Activated CD8-positive, alpha-beta memory T cell treated with anti-CD3 and anti-CD28 coated beads, Interleukin-2, amount 10 ng/mL, durations not matched to agents 7 days and 5 days (primary cell): ENCODE results near the gene ARRDC1. TPM values are rescaled to one million over a fixed set of nuclear protein-coding genes. Genes with fewer than 3 reads are reported as not detected.

Experiments used
- ATAC-seq: fragments of 150-1000 bp; cut with Tn5 transposase; one replicate; pipeline ENCODE4 v1.10.0; 2021; ENCODE audit warnings: moderate library complexity
- CTCF ChIA-PET: fragments of 350-600 bp; sonication (Branson Sonifier 250); formaldehyde crosslinking; loops from one replicate; lab custom pipeline; 2021; ENCODE audit warnings: antibody characterized with exemption; lab: Charles Lee
- DNase-seq: peaks from one replicate; pipeline ENCODE4 v3.0.0-alpha.2; 2020
- H3K27ac Mint-ChIP-seq: one replicate; pipeline ENCODE4 v1.8.0; 2021; ENCODE audit warnings: mild to moderate bottlenecking, mixed read lengths
- H3K27me3 Mint-ChIP-seq: one replicate; pipeline ENCODE4 v1.8.0; 2021; ENCODE audit warnings: mixed read lengths
- H3K36me3 Mint-ChIP-seq: one replicate; pipeline ENCODE4 v1.8.0; 2021; ENCODE audit warnings: mild to moderate bottlenecking, mixed read lengths
- H3K4me1 Mint-ChIP-seq: one replicate; pipeline ENCODE4 v1.8.0; 2021; ENCODE audit warnings: mixed read lengths
- H3K4me3 Mint-ChIP-seq: one replicate; pipeline ENCODE4 v1.8.0; 2021; ENCODE audit warnings: mild to moderate bottlenecking, moderate library complexity, mixed read lengths
- H3K9me3 Mint-ChIP-seq: one replicate; pipeline ENCODE4 v1.8.0; 2022; ENCODE audit warnings: low read depth, mixed read lengths
- total RNA-seq, 2 experiments: library from RNA; stranded (reverse); gene quantifications; one replicate each; pipeline ENCODE4 v1.2.3, GENCODE V29; 2021

The ARRDC1 gene
- total RNA-seq, 2 experiments from 2014 or later: 49.0 to 50.1 TPM

- CTCF ChIA-PET: interaction anchor here (1.1 to 1.4 kb wide), 2 partner anchors 11 to 22 kb away, joined by 3 read pairs; partner anchors contain the start of gene EHMT1
- no peaks in the 10 kb centered on the region for H3K9me3 Mint-ChIP-seq
- no peak for DNase-seq
Measured at GRCh38 chr9:137607141-137607857, 1.8 kb downstream of the ARRDC1 start.

GRCh38 chr9:137610944-137611343 is 5.5 kb downstream of the ARRDC1 start:
- no peaks in the 10 kb centered on the region for H3K9me3 Mint-ChIP-seq
- peaks cover 3% of the 10 kb centered on the region for H3K36me3 Mint-ChIP-seq
- CTCF ChIA-PET: no interaction called here
- H3K27ac Mint-ChIP-seq: no peak overlapping the region
- ATAC-seq (no peak), DNase-seq (no peak)
- peaks cover 27% of the 10 kb centered on the region for H3K4me1 Mint-ChIP-seq
- H3K4me3 Mint-ChIP-seq: no peak overlapping the region
- no peaks in the 10 kb centered on the region for H3K27me3 Mint-ChIP-seq

More at GRCh38 chr9:137607141-137607857, 1.8 kb downstream of the ARRDC1 start:
- Mint-ChIP-seq H3K36me3 (no peaks in the 10 kb centered on the region), H3K27me3 (no peaks in the 10 kb centered on the region), H3K4me1 (peaks cover 31% of the 10 kb centered on the region), H3K27ac (no peak overlapping the region), H3K4me3 (peak overlapping the region; percentile 73)
- ATAC-seq: no peak

GRCh38 chr9:137611623-137612609 is 6.4 kb downstream of the ARRDC1 start:
- no peaks in the 10 kb centered on the region for H3K27me3 Mint-ChIP-seq
- H3K4me3 Mint-ChIP-seq: no peak overlapping the region
- H3K9me3 Mint-ChIP-seq: no peaks in the 10 kb centered on the region
- DNase-seq (no peak), ATAC-seq (peak; percentile 45)
- H3K36me3 Mint-ChIP-seq: peaks cover 3% of the 10 kb centered on the region
- peaks cover 24% of the 10 kb centered on the region for H3K4me1 Mint-ChIP-seq
- peak overlapping the region; percentile 28 for H3K27ac Mint-ChIP-seq
- CTCF ChIA-PET: no interaction called here

- Mint-ChIP-seq H3K4me1 (peaks cover 23% of the 10 kb centered on the region), H3K36me3 (peaks cover 6% of the 10 kb centered on the region), H3K4me3 (no peak overlapping the region), H3K27ac (no peak overlapping the region), H3K27me3 (no peaks in the 10 kb centered on the region), H3K9me3 (no peaks in the 10 kb centered on the region)
- DNase-seq: no peak
- CTCF ChIA-PET: no interaction called here
- no peak for ATAC-seq
Measured at GRCh38 chr9:137612741-137613142, 7.3 kb downstream of the ARRDC1 start.

GRCh38 chr9:137613259-137613658 is 7.8 kb downstream of the ARRDC1 start:
- no peaks in the 10 kb centered on the region for H3K9me3 Mint-ChIP-seq
- no peak overlapping the region for H3K4me3 Mint-ChIP-seq
- H3K4me1 Mint-ChIP-seq: peaks cover 26% of the 10 kb centered on the region
- peaks cover 6% of the 10 kb centered on the region for H3K36me3 Mint-ChIP-seq
- H3K27me3 Mint-ChIP-seq: no peaks in the 10 kb centered on the region
- no peak overlapping the region for H3K27ac Mint-ChIP-seq
- ATAC-seq: no peak
- no peak for DNase-seq
- CTCF ChIA-PET: no interaction called here

- CTCF ChIA-PET: no interaction called here
- H3K36me3 Mint-ChIP-seq: peaks cover 6% of the 10 kb centered on the region
- DNase-seq: no peak
- H3K27me3 Mint-ChIP-seq: no peaks in the 10 kb centered on the region
- no peak for ATAC-seq
- peaks cover 25% of the 10 kb centered on the region for H3K4me1 Mint-ChIP-seq
- no peak overlapping the region for H3K27ac Mint-ChIP-seq
- H3K4me3 Mint-ChIP-seq: no peak overlapping the region
- H3K9me3 Mint-ChIP-seq: no peaks in the 10 kb centered on the region
Measured at GRCh38 chr9:137613738-137614523, 8.4 kb downstream of the ARRDC1 start.

GRCh38 chr9:137614631-137615386 is 9.3 kb downstream of the ARRDC1 start:
- no peak for ATAC-seq
- no peak for DNase-seq
- Mint-ChIP-seq H3K4me1 (peaks cover 27% of the 10 kb centered on the region), H3K36me3 (peaks cover 11% of the 10 kb centered on the region), H3K4me3 (no peak overlapping the region), H3K9me3 (no peaks in the 10 kb centered on the region), H3K27ac (no peak overlapping the region), H3K27me3 (no peaks in the 10 kb centered on the region)
- CTCF ChIA-PET: no interaction called here

- CTCF ChIA-PET: no interaction called here
- Mint-ChIP-seq H3K27ac (no peak overlapping the region), H3K27me3 (no peaks in the 10 kb centered on the region), H3K4me1 (peaks cover 33% of the 10 kb centered on the region), H3K36me3 (peaks cover 11% of the 10 kb centered on the region), H3K4me3 (no peak overlapping the region), H3K9me3 (no peaks in the 10 kb centered on the region)
- DNase-seq: no peak
- ATAC-seq: no peak
Measured at GRCh38 chr9:137615387-137615871, 9.9 kb downstream of the ARRDC1 start.

GRCh38 chr9:137618105-137619067 is 12.9 kb downstream of the ARRDC1 start, which contains the start of gene EHMT1:
EHMT1 (plus strand) TSS chr9:137619005; CDS start chr9:137619029, 24 bp downstream.
- H3K4me3 Mint-ChIP-seq: peak within 1 kb of the TSS; percentile 84
- ATAC-seq (peak; percentile 88), DNase-seq (peak; percentile 91)
- no peaks in the 10 kb centered on the region for H3K27me3 Mint-ChIP-seq
- H3K4me1 Mint-ChIP-seq: peaks cover 40% of the 10 kb centered on the region
- peaks cover 19% of the 10 kb centered on the region for H3K36me3 Mint-ChIP-seq
- no peaks in the 10 kb centered on the region for H3K9me3 Mint-ChIP-seq
- peak within 1 kb of the TSS; percentile 89 for H3K27ac Mint-ChIP-seq
- CTCF ChIA-PET: interaction anchor here (0.6 to 2.2 kb wide), 7 partner anchors 10 to 67 kb away, joined by 3 to 15 read pairs (median 3); partner anchors contain the start of genes DPH7 and MRPL41

GRCh38 chr9:137619240-137620047 is 14.0 kb downstream of the ARRDC1 start:
- peaks cover 43% of the 10 kb centered on the region for H3K4me1 Mint-ChIP-seq
- ATAC-seq (peak; percentile 6), DNase-seq (peak; percentile 62)
- CTCF ChIA-PET: interaction anchor here (0.6 to 2.2 kb wide), 8 partner anchors 9 to 68 kb away, joined by 3 to 15 read pairs (median 3); partner anchors contain the start of genes DPH7 and MRPL41
- no peaks in the 10 kb centered on the region for H3K9me3 Mint-ChIP-seq
- no peaks in the 10 kb centered on the region for H3K27me3 Mint-ChIP-seq
- H3K27ac Mint-ChIP-seq: peak overlapping the region; percentile 80
- peak overlapping the region; percentile 80 for H3K4me3 Mint-ChIP-seq
- peaks cover 22% of the 10 kb centered on the region for H3K36me3 Mint-ChIP-seq

GRCh38 chr9:137620048-137620405 is 14.5 kb downstream of the ARRDC1 start:
- Mint-ChIP-seq H3K36me3 (peaks cover 19% of the 10 kb centered on the region), H3K4me1 (peaks cover 44% of the 10 kb centered on the region), H3K27ac (peak overlapping the region; percentile 80), H3K9me3 (no peaks in the 10 kb centered on the region), H3K4me3 (peak overlapping the region; percentile 80), H3K27me3 (no peaks in the 10 kb centered on the region)
- DNase-seq: no peak
- CTCF ChIA-PET: interaction anchor here (0.8 to 2.2 kb wide), 3 partner anchors 9 to 41 kb away, joined by 3 to 15 read pairs (median 5); partner anchors contain the start of gene DPH7
- no peak for ATAC-seq
